HG03095 (cell line): Measurements from ENCODE around the gene VPS13D.

Source experiments
- ATAC-seq: cut with Tn5 transposase; IDR thresholded peaks from one replicate; pipeline ENCODE4 v1.9.1; 2021; ENCODE audit warnings: moderate library complexity; ENCODE audit not compliant: unreplicated experiment

The VPS13D gene

DNA sequence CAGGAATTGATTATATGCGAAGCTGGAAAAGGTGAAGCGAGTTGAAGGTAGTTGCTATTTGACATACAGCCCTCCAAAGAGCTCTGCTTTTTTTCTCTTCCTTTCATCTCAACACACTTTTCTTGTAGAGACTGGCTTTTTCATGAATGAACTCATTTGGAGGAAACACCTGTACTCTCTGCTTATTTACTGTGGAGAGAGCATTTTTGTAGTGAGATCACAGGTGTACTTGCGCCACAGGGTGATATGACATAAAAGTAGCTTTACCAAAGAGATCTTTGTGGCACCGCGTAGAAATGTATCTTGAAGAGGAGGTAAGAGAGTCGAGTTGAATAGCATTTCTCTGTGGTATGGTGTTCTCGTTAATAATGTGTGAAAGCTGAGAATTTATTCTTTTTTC lies 187.6 kb downstream of the VPS13D start:
- no peak for ATAC-seq

DNA sequence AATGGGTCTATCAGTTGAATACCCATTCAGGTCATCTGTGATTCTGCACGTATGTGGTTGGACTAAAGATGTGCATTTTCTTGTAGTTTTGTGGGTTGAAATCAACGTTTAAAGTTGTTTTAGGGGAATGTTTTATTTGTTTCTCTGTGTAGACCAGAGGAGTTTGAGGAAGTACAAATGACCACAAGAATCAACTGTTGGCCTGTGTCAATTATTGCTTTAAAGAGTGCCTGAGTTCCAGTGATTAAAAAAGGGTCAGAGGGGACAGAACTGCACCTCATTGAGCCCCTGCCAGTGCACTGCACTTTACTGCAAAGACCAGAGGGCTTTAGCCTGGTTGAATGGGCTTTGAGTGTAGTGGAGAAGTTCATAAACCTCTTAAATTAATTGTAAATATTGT lies 190.3 kb downstream of the VPS13D start:
- ATAC-seq, result no peak

DNA sequence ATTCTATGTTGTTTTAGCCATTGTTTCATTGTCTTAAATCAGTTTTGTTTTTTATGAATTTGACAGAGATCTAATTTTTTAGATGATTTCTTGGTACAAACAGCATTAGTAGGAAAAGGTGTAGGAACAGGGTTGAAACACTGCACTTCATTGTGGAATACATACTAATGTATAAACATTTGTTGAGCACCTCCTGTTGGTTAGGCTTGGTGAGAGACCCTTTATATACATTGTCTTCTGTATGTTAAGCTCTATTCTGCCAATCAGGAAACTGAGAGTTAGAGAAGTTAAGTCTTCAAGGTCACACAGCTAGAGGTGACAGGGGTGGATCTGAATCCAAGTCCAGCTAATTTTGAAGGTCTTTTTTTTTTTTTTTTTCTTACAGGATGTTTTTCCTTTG lies 192.7 kb downstream of the VPS13D start:
- ATAC-seq, result no peak

DNA sequence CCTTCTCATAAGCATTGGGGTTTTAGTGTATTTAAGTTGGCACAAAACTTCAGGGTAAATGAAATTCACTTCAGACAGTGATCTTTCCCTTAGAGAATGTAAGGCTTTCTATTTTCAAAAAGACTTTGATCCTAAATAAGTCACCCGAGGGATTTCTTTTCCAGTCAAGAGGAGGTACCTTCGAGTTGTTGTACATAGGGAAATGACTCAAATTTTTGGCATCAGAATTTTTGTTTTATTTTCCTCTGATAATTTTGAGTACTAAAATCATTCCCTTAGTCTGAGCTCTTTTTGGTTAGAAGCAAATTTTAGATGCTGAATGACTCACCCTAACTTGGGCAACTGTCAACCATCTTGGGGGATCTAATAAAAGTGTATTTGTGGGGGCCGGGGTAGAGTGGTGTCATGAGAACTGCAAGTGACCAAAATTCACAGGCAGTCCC lies 194.3 kb downstream of the VPS13D start:
- no peak for ATAC-seq

DNA sequence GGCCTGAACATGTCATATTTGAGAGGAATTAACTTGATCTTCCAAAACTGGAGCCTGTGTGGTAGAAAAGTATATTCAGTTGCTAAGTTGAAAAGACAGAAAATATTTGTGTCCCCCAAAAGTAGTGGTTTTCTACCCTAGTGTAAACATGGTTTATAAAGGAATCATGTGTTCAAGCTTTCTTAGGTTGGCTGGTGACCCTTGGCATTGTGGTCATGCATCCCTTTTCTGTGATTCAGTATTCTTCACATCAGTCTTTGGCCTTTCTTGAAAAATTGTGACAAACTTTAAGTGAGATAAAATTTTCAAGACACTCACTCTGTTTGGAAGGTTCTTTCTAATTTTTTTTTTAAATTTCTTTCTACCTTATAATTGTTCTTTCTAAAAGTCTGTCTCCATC lies 195.0 kb downstream of the VPS13D start:
- ATAC-seq, result no peak

DNA sequence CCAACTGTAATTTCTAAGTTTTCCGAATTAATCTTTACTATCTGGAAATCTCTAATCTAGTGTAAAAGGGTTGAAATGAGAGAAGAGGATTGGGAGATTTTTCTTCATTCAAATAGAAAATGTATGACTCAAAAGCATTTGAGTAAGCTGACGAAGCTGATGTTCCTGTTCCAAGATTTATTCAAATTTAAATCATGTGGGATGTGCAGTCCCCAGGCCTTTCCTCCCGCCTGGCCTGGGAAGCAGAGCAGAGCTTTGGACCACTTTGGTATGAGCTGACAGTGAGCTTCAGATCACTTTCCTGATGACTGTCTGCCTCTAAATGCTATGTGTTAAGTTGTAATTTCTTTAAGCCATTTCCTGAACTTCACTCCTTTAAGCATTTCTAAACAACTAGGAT lies 196.2 kb downstream of the VPS13D start:
- no peak for ATAC-seq

DNA sequence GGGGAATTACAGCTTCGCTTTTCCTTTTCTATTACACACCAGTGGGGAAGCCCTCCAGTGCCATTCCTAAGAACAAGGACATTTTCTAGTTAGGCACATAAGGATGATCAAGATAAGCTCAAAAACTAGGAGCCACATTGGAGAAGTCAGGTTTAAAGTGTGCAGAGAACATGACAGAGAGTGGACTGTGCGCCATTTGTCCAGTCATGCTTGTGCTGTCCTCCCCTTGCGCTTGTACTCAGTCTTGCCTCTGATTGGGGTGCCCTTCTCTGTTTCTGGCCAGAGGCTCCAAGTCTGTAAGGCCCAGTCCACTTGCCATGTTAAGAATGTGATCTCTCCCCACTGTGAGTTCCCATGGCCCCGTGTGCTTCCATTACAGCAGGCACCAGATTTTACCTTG lies 198.5 kb downstream of the VPS13D start:
- ATAC-seq, result no peak

DNA sequence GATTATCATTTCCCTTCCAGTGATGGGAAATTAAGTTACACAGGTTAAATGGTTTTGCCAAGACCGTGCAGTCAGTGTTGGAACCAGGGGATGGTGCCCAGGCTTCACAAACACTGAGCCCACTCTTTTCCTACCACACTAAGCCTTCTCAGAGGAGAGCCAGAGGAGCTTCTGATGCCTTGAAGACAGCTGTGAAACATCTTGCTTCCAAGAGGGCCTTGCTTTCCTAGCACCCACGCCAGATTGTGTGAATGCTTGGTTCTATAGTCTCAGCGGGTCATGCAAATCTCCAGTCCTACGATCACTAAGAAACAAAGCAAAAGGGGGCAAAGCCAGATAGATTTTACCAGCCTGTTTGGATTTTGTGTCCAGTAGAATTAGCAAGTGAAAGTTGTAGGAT lies 200.7 kb downstream of the VPS13D start:
- no peak for ATAC-seq

DNA sequence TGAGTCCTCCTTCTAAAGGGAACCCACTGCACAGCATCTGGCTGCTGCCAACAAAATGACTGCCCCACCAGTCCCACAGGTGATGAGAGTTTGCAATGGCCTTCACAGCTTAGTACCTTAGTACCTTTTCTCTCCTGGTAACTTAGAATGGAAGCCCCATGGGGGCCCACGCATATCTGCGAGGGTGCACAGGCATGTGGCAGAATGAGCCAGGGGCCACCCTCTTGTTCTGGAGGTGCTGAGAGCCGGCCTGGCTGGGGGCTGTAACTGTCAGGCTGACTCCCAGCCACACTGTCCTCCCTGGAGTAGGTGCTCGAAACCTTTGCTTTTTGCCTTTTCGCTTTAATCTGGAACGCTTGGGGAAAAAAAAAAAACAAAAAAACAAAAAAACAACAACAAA lies 203.1 kb downstream of the VPS13D start:
- no peak for ATAC-seq

DNA sequence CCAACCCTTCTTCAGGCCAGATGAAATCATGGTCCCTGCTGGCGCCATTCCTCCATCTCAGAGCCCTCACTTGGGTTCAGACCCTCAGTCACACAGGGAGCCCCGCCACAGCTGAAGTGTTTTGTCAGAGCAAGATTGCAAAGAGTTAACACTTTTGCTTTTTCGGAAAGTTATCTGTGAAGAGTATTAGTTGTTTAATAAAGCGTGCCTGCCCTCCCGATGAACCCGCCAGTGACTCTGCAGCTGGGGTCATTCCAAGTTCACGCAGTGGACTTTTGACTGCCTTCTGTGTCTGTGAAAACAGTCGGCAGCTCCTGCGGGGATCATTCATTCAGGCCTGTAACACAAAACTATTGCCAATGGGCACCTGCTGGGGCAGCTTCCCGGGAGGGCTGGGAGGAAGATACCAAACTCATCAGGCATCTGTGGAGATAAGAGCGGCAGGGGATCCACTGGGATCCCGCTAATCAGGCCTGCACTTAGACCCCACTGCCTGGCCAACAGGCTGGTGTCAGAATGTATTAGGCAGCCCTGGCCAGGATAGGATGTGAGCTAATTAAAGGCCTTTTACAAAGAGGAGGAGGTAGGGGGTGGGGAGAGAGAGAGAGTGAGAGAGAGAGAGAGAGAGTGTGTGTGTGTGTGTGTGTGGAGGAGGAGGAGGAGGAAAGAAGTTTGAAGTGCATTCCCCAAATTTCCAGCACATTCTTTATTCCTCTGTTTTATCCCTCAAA lies 203.7 kb downstream of the VPS13D start:
- no peak for ATAC-seq

DNA sequence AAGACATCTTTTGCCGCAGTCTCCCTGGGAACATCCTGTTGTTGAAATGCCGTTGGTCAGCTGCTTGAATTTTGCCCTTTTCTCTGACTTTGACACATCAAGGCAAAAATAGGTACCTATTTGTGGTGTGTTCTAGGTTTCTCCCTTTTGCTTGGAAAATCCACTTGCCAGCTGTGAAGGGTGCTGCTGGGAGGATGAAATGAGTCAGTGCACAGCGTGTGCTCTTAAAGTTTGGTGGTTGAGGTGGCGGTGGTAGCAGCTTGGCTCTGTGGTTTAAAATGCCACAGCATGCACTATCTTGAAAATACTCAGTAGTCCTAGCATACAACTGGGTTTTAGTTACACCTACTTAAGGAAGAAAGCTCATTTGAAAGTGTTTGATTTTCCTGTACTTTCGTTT lies 204.3 kb downstream of the VPS13D start:
- no peak for ATAC-seq

DNA sequence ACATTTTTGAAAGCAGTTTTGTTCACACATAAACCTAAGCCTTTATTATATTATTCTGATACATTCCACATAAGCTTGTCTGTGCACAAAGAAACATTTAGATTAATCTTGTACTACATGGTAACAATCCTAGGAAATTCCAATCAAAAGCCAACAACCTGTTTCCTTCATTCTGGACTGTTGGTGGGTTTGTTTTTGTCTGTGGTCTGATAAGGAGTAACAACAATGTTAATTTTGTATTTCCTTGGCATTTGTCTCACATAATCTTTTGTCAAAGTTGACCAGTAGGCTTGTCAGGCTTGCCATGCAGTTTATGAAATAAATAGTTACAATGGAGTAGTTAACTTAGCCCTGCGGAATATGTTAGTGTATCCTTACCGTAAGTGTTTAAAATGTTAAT lies 204.9 kb downstream of the VPS13D start:
- no peak for ATAC-seq

DNA sequence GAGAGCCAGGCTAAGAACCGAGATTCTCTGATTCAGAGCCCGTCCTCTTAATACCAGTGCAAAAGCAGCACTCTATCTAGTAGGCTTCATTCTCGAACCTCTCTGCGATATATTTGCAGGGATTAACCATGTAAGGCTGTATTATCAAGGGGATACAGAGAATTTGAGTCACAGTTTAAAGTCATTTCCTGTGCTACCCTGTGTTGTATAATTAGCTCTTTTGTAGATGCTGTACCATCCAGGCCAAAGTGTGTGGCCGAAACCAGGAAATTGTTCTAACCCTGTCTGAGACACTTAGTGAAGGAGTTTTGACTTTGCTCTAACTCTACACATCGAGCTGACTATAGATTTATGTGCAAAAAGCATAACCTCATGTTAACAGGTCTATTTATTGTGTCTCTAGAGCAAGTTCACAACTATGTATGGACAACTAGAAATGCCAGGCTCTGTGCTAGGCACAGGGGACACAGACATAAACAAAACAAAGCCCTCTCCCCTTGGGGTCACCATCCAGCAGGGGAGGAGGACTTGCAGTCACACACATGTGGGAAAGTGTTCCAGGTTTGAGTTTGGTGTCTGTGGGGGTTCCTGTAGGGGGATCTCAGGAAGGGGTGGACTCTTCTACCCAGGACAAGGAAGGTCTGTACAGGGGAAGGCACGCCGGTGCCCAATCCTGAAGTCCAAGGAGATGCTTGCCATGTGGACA lies 206.0 kb downstream of the VPS13D start:
- peak; percentile 74 for ATAC-seq

DNA sequence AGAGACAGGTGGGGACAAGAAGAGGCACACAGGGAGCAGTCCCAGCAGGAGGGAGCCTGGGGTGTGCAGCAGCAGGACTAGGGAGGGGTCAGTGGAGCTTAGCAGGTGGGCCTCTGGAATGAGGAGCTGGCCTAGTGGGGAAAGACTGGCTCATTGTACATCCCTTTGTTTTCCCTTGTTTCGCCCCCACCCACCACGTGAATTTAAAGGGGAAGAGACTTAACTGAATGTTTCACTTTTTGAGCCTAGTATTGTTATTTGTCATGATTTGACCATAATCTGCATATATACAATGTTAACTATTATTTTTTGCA lies 206.5 kb downstream of the VPS13D start:
- ATAC-seq, result no peak

DNA sequence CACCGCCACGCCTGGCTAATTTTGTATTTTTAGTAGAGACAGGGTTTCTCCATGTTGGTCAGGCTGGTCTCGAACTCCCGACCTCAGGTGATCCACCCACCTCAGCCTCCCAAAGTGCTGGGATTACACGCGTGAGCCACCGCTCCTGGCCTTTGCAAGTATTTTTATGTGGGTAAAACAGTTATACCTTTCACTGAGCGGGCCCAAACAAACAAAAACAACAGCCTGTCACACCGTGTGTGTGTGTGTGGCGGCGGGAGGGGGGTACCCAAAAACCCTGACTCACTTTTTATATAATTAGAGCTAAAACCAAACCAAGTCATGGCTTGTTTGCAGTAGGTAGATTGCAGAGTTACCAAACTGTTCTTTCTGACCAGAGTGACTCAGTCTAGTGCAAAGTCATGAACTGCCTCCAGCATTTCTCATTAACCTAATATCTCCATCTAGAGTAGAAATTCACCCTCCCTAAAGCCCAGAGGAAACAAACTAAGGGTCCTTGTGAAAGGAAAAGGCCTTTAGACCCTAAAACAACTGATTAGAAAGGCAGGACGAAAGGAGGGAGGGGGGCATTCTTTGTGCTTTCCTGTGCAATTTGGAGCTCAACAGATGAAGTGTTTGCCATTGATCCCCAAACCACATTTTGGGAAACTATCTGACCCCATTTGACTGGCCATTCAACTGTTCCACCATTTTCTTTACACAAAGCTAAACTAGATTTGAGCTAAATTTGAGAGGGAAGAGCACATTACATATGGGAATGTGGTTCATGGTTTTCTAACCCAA lies 207.2 kb downstream of the VPS13D start:
- ATAC-seq, result no peak

DNA sequence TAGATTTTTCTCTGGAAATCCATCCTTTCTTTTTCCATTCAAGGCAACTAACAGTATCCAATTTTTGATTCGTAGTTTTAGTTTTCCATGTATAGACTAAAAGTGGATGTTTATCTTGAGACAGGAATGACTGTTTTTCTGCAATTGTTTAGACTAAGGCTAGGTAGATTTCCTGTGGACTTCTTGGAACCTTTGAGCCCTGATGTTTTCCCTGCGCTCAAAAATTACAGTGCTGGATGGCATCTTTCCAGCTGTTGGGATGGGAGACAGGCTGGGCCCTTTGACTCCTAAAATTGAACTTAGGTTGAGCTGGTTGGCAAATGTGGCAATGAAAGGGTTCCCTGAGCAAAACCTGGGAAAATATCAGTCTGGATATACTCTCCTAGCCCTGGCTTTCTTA lies 207.8 kb downstream of the VPS13D start:
- ATAC-seq, result no peak

DNA sequence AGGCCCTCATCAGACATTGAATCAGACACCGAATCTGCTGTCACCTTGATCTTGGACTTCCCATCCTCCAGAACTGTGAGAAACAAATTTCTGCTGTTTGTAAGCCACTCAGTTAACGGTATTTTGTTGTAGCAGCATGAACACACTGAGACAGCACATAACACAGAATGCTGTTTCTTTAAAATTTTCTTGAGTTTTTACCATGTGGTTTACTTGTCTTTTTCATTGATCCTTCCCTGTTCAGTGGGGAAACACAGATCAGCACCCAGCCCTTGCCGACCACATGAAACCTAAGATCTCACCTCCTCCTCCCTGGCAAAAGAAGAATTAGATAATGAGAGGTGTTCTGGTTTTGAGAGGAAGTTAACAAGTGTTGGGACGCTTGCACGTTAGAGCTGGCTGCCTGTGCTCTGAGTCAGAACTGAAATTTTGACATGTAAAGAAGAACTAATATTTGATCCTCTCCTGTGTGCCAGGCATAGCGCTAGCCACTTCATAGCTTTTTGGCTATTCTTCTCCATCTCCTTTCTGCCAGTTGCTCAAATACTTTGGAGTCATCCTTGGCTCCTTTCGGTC lies 208.6 kb downstream of the VPS13D start:
- ATAC-seq, result no peak

DNA sequence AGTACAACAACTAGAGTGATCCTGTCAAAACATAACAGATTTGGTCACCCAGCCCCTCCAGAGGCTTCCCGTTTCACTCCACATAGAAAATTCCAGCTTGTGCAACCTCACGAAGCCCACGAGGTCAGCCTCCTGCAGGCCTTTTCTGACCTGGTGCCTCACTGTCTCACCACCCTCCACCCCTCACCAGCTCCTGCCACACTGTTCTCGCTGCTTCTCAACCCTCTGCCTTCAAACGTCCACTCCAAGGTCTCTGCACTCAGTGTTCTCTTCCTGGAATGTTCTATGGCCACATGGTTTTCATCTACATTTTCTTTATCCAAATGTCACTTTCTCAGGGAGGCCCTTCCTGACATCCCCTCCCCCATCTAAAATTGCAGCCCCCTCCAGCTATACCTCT lies 209.2 kb downstream of the VPS13D start:
- no peak for ATAC-seq

DNA sequence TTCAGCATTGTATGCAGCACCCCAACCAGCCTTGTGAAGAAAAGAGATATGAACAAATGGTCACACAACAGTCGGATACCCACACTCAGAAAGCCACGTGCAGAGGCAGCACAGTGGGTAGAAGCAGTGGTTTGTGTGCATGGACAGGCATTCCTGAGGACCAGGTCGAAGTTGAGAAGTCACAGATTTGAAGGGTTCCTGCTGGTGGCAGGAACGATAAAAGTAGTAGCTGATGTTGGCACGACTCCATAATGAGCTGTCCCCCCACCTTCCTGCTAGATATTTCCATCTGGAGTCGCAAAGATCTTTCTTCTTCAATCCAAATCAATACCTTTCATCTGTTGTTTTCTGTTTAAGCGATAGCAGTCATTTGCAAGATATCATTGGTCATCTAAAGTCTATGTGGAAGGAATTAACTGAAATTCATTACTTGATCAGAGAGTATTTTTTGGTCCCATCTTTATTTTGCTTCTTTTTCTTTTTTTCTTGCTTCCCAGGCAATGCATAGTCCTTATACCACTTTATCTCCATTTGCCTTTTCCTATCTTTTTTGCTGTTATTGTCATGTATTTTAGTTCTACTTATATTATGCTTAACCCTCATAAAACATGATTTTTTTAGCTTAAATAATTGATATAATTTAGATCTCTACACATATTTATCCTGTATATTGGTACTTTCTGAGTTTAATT lies 211.7 kb downstream of the VPS13D start:
- no peak for ATAC-seq

DNA sequence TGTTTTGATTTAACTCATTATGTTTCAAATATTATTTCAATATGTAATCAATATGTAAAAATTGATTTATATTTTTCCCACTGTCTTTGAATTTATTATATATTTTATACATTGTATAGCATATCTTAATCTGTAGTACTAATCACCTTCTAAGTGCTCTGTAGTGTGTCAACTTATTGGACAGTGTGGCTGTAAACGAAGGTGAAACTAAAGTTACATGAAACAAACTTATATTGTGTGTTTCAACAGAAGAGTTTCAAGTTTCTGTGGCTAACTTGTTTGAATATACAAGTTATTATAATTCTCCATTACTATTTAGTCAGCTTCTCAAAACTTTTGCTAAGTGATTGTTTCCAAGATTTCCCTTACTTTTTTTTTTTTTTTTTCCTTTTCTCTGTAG lies 212.4 kb downstream of the VPS13D start:
- no peak for ATAC-seq

DNA sequence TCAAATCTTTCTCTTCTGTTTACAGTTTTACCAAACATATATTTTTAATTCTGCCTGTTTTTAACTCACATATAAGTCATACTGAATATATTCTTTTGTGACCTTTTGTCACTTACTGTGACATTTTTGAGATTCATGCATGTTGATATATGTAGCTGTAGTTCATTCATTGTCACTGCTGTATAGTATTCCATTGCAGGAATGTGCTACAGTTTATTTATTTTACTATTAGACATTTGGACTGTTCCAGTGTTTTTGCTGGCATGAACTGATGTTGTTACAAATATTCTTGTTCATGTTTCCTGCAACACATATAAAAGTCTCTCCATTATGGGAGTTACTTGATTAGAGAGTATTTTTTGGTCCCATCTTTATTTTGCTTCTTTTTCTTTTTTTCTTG lies 213.3 kb downstream of the VPS13D start:
- no peak for ATAC-seq
